ENCODE measurements around the gene RAB6A.
"Not testable (repeated sequence)": the region's sequence is repeated elsewhere in the genome, so short reads cannot be mapped to it uniquely, and the experiment has no call there.

- not testable (repeated sequence) for TF ChIP-seq CTCF (IDR thresholded peaks at IDR 0.05; ENCODE audit: low read length); EZH2 (optimal IDR thresholded peaks at IDR 0.05; ENCODE audit: low read depth, low read length)
These were observed 9.9 kb upstream of the RAB6A start for GRCh38 chr11:73770811-73771210.

All from MM.1S (cell line).